BE2C (cell line): ENCODE results near the gene TARS1. TPM values are rescaled to one million over a fixed set of nuclear protein-coding genes. Genes with fewer than 3 reads are reported as not detected.
A peak's percentile ranks its signal among the peaks of the same experiment; 100 is the strongest.

Experiments
- DNase-seq: peaks from one replicate; pipeline ENCODE4 v3.0.0-alpha.2; 2020
- H3K27me3 ChIP-seq: fragments of 250-450 bp; sonication (Bioruptor Pico); 2 replicates; pipeline ENCODE4 v1.5.1; 2020; ENCODE audit warnings: mild to moderate bottlenecking
- H3K36me3 ChIP-seq: fragments of 250-450 bp; sonication (Bioruptor Pico); 2 replicates; pipeline ENCODE4 v1.5.1; 2020; ENCODE audit warnings: mild to moderate bottlenecking
- H3K4me1 ChIP-seq: fragments of 250-450 bp; sonication (Bioruptor Pico); 2 replicates; pipeline ENCODE4 v1.5.1; 2020
- H3K4me3 ChIP-seq: 2 replicates; pipeline ENCODE4 v1.5.1; 2011; ENCODE audit warnings: low read depth, low read length
- H3K9me3 ChIP-seq: fragments of 250-450 bp; sonication (Bioruptor Pico); 2 replicates; pipeline ENCODE4 v1.5.1; 2020
- CTCF ChIP-seq: IDR thresholded peaks from 2 replicates; pipeline ENCODE4 v1.5.1; 2012; ENCODE audit warnings: mild to moderate bottlenecking, low read depth, low read length
- polyA plus RNA-seq: library from polyadenylated mRNA; unstranded; fragments of >200 nt; gene quantifications from one replicate; pipeline ENCODE4 v1.2.1, GENCODE V29; 2012; ENCODE audit warnings: low read depth, missing spikeins; ENCODE audit not compliant: insufficient read length, insufficient read depth

Gene TARS1
- polyA plus RNA-seq: 246 TPM

- Histone ChIP-seq H3K4me1 (no peaks in the 10 kb centered on the region), H3K27me3 (no peaks in the 10 kb centered on the region), H3K4me3 (peak within 1 kb of the TSS; percentile 93), H3K9me3 (no peaks in the 10 kb centered on the region), H3K36me3 (peaks cover 28% of the 10 kb centered on the region)
- no peak for TF ChIP-seq CTCF
- peak; percentile 98 for DNase-seq
Measured at GRCh38 chr5:33440482-33441240, at the start of gene TARS1. Gene TARS1 (plus strand): TSS chr5:33440965. CDS start chr5:33441087, 122 bp downstream.

- no peaks in the 10 kb centered on the region for H3K9me3 ChIP-seq
- H3K4me1 ChIP-seq: no peaks in the 10 kb centered on the region
- no peak for TF ChIP-seq CTCF
- no peak for DNase-seq
- no peak overlapping the region for H3K4me3 ChIP-seq
- H3K27me3 ChIP-seq: no peaks in the 10 kb centered on the region
- no peaks in the 10 kb centered on the region for H3K36me3 ChIP-seq
Measured at GRCh38 chr5:33398501-33398900, 42.3 kb upstream of the TARS1 start.

- Histone ChIP-seq H3K4me1 (no peaks in the 10 kb centered on the region), H3K4me3 (no peak overlapping the region), H3K9me3 (no peaks in the 10 kb centered on the region), H3K27me3 (no peaks in the 10 kb centered on the region), H3K36me3 (no peaks in the 10 kb centered on the region)
- DNase-seq: no peak
- TF ChIP-seq CTCF: no peak
Measured at GRCh38 chr5:33400675-33401074, 40.1 kb upstream of the TARS1 start.

GRCh38 chr5:33401482-33402390 is 39.0 kb upstream of the TARS1 start:
- no peak for DNase-seq
- no peak for TF ChIP-seq CTCF
- no peak overlapping the region for H3K4me3 ChIP-seq
- no peaks in the 10 kb centered on the region for H3K9me3 ChIP-seq
- H3K27me3 ChIP-seq: no peaks in the 10 kb centered on the region
- no peaks in the 10 kb centered on the region for H3K36me3 ChIP-seq
- no peaks in the 10 kb centered on the region for H3K4me1 ChIP-seq

GRCh38 chr5:33403187-33403586 is 37.6 kb upstream of the TARS1 start:
- Histone ChIP-seq H3K4me3 (no peak overlapping the region), H3K36me3 (no peaks in the 10 kb centered on the region), H3K4me1 (no peaks in the 10 kb centered on the region), H3K27me3 (no peaks in the 10 kb centered on the region), H3K9me3 (no peaks in the 10 kb centered on the region)
- no peak for DNase-seq
- TF ChIP-seq CTCF: no peak

GRCh38 chr5:33408816-33409215 is 31.9 kb upstream of the TARS1 start:
- DNase-seq: no peak
- no peak for TF ChIP-seq CTCF
- Histone ChIP-seq H3K4me3 (no peak overlapping the region), H3K4me1 (no peaks in the 10 kb centered on the region), H3K36me3 (no peaks in the 10 kb centered on the region), H3K9me3 (no peaks in the 10 kb centered on the region), H3K27me3 (no peaks in the 10 kb centered on the region)
